DOHH2 (cell line): ENCODE results near the gene KDM1A.
A peak's percentile ranks its signal among the peaks of the same experiment; 100 is the strongest.

Experiments used
- H3F3A ChIP-seq: fragments of 200-600 bp; sonication (generic), shearing (Covaris generic); 2 replicates; pipeline ENCODE4 v1.6.0; 2016; ENCODE audit warnings: antibody characterized with exemption, mild to moderate bottlenecking; ENCODE audit not compliant: control insufficient read depth, insufficient read depth
- H3K27ac ChIP-seq: fragments of 200-600 bp; sonication (generic); 2 replicates; pipeline ENCODE4 v1.5.1; 2014; ENCODE audit warnings: low read depth, mild to moderate bottlenecking, low read length, moderate library complexity
- H3K27me3 ChIP-seq: fragments of 200-600 bp; sonication (generic); 2 replicates; pipeline ENCODE4 v1.6.1; 2014; ENCODE audit warnings: mild to moderate bottlenecking, low read length, mixed read lengths; ENCODE audit not compliant: control insufficient read depth
- H3K36me3 ChIP-seq: fragments of 200-600 bp; sonication (generic); 2 replicates; pipeline ENCODE4 v1.6.1; 2014; ENCODE audit warnings: mild to moderate bottlenecking, low read length, moderate library complexity, mixed read lengths; ENCODE audit not compliant: control insufficient read depth
- H3K4me1 ChIP-seq: fragments of 200-600 bp; sonication (generic); 2 replicates; pipeline ENCODE4 v1.6.1; 2014; ENCODE audit warnings: mild to moderate bottlenecking, low read length, mixed read lengths; ENCODE audit not compliant: control insufficient read depth
- H3K4me2 ChIP-seq: fragments of 200-600 bp; sonication (generic); 2 replicates; pipeline ENCODE4 v1.6.0; 2014; ENCODE audit warnings: mild to moderate bottlenecking, low read length, moderate library complexity
- H3K4me3 ChIP-seq: fragments of 200-600 bp; sonication (generic); 2 replicates; pipeline ENCODE4 v1.5.1; 2014; ENCODE audit warnings: mild to moderate bottlenecking, low read length, mixed read lengths
- H3K79me2 ChIP-seq: fragments of 200-600 bp; sonication (generic); 2 replicates; pipeline ENCODE4 v1.6.1; 2014; ENCODE audit warnings: mild to moderate bottlenecking, low read length, mixed read lengths; ENCODE audit not compliant: control insufficient read depth
- H3K9me2 ChIP-seq: fragments of 200-600 bp; sonication (generic); replicated peaks from 2 replicates; pipeline ENCODE4 v1.6.1; 2014; ENCODE audit warnings: mild to moderate bottlenecking, low read length, mixed read lengths; ENCODE audit not compliant: control insufficient read depth
- H3K9me3 ChIP-seq: fragments of 200-600 bp; sonication (generic); 2 replicates; pipeline ENCODE4 v1.6.1; 2014; ENCODE audit warnings: antibody characterized with exemption, low read length, mixed read lengths; ENCODE audit not compliant: control insufficient read depth, insufficient read depth
- H4K20me1 ChIP-seq: fragments of 200-600 bp; sonication (generic); 2 replicates; pipeline ENCODE4 v1.6.0; 2014; ENCODE audit warnings: low read depth, mild to moderate bottlenecking, antibody characterized with exemption, low read length, moderate library complexity; ENCODE audit not compliant: control insufficient read depth, insufficient read depth
- EZH2phosphoT487 ChIP-seq: fragments of 200-600 bp; sonication (generic); IDR thresholded peaks from 2 replicates; pipeline ENCODE4 v1.6.1; 2017; ENCODE audit warnings: borderline replicate concordance, mild to moderate bottlenecking, antibody characterized with exemption, low read length, moderate library complexity, mixed read lengths
- TF ChIP-seq, protein P1 (sequence below): fragments of 200-600 bp; sonication (generic); IDR thresholded peaks from one replicate; pipeline ENCODE4 v1.5.1; 2014; ENCODE audit warnings: antibody characterized with exemption, mild to moderate bottlenecking, low read depth, low read length; ENCODE audit not compliant: poor library complexity, severe bottlenecking

KDM1A gene

GRCh38 chr1:23074012-23074411 lies 54.7 kb downstream of the KDM1A start:
- H3K79me2 ChIP-seq: no peaks in the 10 kb centered on the region
- no peaks in the 10 kb centered on the region for H3K27me3 ChIP-seq
- peaks cover 76% of the 10 kb centered on the region for H3K36me3 ChIP-seq
- no peaks in the 10 kb centered on the region for H3F3A ChIP-seq
- no peaks in the 10 kb centered on the region for H3K9me3 ChIP-seq
- no peaks in the 10 kb centered on the region for H3K9me2 ChIP-seq
- no peaks in the 10 kb centered on the region for H4K20me1 ChIP-seq
- H3K4me1 ChIP-seq: no peaks in the 10 kb centered on the region
- H3K27ac ChIP-seq: no peak overlapping the region
- H3K4me2 ChIP-seq: no peak overlapping the region
- TF ChIP-seq EZH2phosphoT487: no peak
- TF ChIP-seq, protein P1, sequence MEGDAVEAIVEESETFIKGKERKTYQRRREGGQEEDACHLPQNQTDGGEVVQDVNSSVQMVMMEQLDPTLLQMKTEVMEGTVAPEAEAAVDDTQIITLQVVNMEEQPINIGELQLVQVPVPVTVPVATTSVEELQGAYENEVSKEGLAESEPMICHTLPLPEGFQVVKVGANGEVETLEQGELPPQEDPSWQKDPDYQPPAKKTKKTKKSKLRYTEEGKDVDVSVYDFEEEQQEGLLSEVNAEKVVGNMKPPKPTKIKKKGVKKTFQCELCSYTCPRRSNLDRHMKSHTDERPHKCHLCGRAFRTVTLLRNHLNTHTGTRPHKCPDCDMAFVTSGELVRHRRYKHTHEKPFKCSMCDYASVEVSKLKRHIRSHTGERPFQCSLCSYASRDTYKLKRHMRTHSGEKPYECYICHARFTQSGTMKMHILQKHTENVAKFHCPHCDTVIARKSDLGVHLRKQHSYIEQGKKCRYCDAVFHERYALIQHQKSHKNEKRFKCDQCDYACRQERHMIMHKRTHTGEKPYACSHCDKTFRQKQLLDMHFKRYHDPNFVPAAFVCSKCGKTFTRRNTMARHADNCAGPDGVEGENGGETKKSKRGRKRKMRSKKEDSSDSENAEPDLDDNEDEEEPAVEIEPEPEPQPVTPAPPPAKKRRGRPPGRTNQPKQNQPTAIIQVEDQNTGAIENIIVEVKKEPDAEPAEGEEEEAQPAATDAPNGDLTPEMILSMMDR: no peak
- H3K4me3 ChIP-seq: no peak overlapping the region

DNA sequence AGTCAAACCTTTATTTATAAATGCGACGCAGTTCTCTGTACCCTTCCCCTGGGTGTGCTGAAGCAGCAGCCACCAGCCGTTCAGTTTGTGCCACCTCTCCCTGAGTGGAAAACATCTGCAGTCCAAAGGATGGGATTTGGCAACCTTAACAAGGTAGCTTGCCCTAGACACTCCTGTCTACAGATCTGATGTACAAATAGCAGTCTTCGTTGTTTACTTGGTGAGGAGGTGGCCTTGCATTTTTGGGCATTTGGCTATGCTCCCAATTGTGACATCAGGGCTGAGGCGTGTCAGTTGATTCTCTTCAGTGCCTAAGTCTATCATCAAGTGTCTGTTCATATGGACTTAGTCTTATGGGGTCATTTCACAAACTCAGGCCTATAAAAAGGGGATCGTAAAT lies 59.8 kb downstream of the KDM1A start:
- Histone ChIP-seq H3K36me3 (peaks cover 82% of the 10 kb centered on the region), H4K20me1 (no peaks in the 10 kb centered on the region), H3K9me2 (no peaks in the 10 kb centered on the region), H3K4me3 (no peak overlapping the region), H3F3A (no peaks in the 10 kb centered on the region), H3K27me3 (no peaks in the 10 kb centered on the region), H3K4me1 (no peaks in the 10 kb centered on the region), H3K27ac (no peak overlapping the region), H3K4me2 (no peak overlapping the region), H3K9me3 (no peaks in the 10 kb centered on the region), H3K79me2 (no peaks in the 10 kb centered on the region)
- TF ChIP-seq EZH2phosphoT487: no peak
- TF ChIP-seq, protein P1: no peak

DNA sequence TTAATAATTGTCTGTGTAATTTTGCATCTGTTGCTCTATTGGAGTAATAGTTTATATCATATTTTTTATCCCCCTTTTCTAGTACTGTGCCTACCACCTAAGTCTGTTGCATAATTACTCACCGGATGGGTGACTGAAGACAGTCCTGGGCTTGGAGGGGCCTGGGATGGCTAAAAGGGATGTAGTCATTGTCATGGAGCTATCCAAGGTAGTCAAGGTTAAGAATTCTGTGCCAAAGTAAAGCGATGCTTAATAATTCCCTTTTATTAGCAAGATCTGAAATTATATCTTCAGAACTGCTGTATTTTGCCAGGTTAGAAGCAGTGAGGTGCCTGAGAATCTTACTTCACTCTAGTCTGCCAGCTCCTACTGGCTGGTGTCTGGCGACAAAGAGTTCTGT lies 61.6 kb downstream of the KDM1A start:
- H3F3A ChIP-seq: no peaks in the 10 kb centered on the region
- H3K27me3 ChIP-seq: no peaks in the 10 kb centered on the region
- no peaks in the 10 kb centered on the region for H4K20me1 ChIP-seq
- H3K36me3 ChIP-seq: peaks cover 92% of the 10 kb centered on the region
- H3K9me3 ChIP-seq: no peaks in the 10 kb centered on the region
- TF ChIP-seq, protein P1: no peak
- no peak for TF ChIP-seq EZH2phosphoT487
- H3K27ac ChIP-seq: no peak overlapping the region
- H3K9me2 ChIP-seq: no peaks in the 10 kb centered on the region
- H3K79me2 ChIP-seq: no peaks in the 10 kb centered on the region
- H3K4me1 ChIP-seq: no peaks in the 10 kb centered on the region
- H3K4me2 ChIP-seq: no peak overlapping the region
- H3K4me3 ChIP-seq: no peak overlapping the region

- Histone ChIP-seq H3K4me2 (no peak overlapping the region), H3K27ac (no peak overlapping the region), H3F3A (no peaks in the 10 kb centered on the region), H3K4me1 (no peaks in the 10 kb centered on the region), H3K79me2 (no peaks in the 10 kb centered on the region), H3K27me3 (no peaks in the 10 kb centered on the region), H3K4me3 (no peak overlapping the region), H3K36me3 (peaks cover 96% of the 10 kb centered on the region), H4K20me1 (no peaks in the 10 kb centered on the region), H3K9me2 (no peaks in the 10 kb centered on the region), H3K9me3 (no peaks in the 10 kb centered on the region)
- no peak for TF ChIP-seq EZH2phosphoT487
- TF ChIP-seq, protein P1: peak; percentile 21
Measured at GRCh38 chr1:23081376-23081775, 62.1 kb downstream of the KDM1A start.
